Measurements from ENCODE around the gene AKR1E2.

DNA sequence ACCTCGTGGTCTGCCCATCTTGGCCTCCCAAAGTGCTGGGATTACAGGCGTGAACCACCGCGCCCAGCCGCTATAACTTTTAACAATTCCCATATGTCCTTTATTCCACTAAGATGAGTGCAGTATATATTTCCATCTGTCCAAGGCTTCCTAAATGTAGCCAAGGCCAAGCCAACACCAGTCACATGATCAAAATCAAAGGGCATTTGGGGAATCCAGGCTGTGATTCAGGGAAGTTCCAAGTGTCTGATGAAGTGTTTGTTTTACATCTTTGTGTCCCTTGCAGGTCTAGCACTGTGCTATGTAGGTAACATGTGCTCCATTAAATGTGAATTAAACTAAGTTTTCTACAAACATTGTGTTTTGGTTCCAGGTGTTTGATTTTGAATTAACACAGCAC, 20.8 kb downstream of the AKR1E2 start:
- TF ChIP-seq EZH2 (IDR thresholded peaks at IDR 0.05; ENCODE audit: low read depth, low read length, severe bottlenecking) (no peak), POLR2AphosphoS5 (IDR thresholded peaks at IDR 0.05; ENCODE audit: low read depth, low read length) (no peak)
